Measurements from ENCODE around the gene SCRN2.

The SCRN2 gene

GRCh38 chr17:47884427-47884740 is 43.3 kb upstream of the SCRN2 start:
- H3K27me3 ChIP-seq (ENCODE audit: insufficient read depth, low read depth) = peaks cover 38% of the 10 kb centered on the region
- H3K36me3 ChIP-seq (ENCODE audit: insufficient read depth) = no peaks in the 10 kb centered on the region
- H2AFZ ChIP-seq (ENCODE audit: low read depth) = no peak overlapping the region
- H3K27ac ChIP-seq = no peak overlapping the region
- no peaks in the 10 kb centered on the region for H3K4me1 ChIP-seq (ENCODE audit: low read depth, poor library complexity, severe bottlenecking)
- TF ChIP-seq CTCF (conservative IDR thresholded peaks at IDR 0.05; ENCODE audit: low read depth, low read length) = no peak
- no peak overlapping the region for H3K4me2 ChIP-seq
- H3K79me2 ChIP-seq (ENCODE audit: insufficient read depth, low read depth) = no peaks in the 10 kb centered on the region
- no peak overlapping the region for H3K4me3 ChIP-seq (IDR thresholded peaks at IDR 0.05; ENCODE audit: insufficient read depth, low read depth, low read length)
- H3K9ac ChIP-seq = no peak overlapping the region
- H4K20me1 ChIP-seq (ENCODE audit: insufficient read depth) = no peaks in the 10 kb centered on the region

- Histone ChIP-seq H3K36me3 (ENCODE audit: insufficient read depth) (no peaks in the 10 kb centered on the region), H3K27ac (no peak overlapping the region), H3K4me3 (IDR thresholded peaks at IDR 0.05; ENCODE audit: insufficient read depth, low read depth, low read length) (no peak overlapping the region), H3K4me1 (ENCODE audit: low read depth, poor library complexity, severe bottlenecking) (no peaks in the 10 kb centered on the region), H3K79me2 (ENCODE audit: insufficient read depth, low read depth) (no peaks in the 10 kb centered on the region), H3K9ac (no peak overlapping the region), H4K20me1 (ENCODE audit: insufficient read depth) (no peaks in the 10 kb centered on the region), H3K4me2 (no peak overlapping the region), H2AFZ (ENCODE audit: low read depth) (no peak overlapping the region), H3K27me3 (ENCODE audit: insufficient read depth, low read depth) (peaks cover 44% of the 10 kb centered on the region)
- no peak for TF ChIP-seq CTCF (conservative IDR thresholded peaks at IDR 0.05; ENCODE audit: low read depth, low read length)
Observed at GRCh38 chr17:47883589-47884426, 42.7 kb upstream of the SCRN2 start.

GRCh38 chr17:47882695-47883588 is 41.9 kb upstream of the SCRN2 start:
- Histone ChIP-seq H3K79me2 (ENCODE audit: insufficient read depth, low read depth) (no peaks in the 10 kb centered on the region), H3K9ac (no peak overlapping the region), H4K20me1 (ENCODE audit: insufficient read depth) (no peaks in the 10 kb centered on the region), H3K36me3 (ENCODE audit: insufficient read depth) (no peaks in the 10 kb centered on the region), H3K27ac (no peak overlapping the region), H3K4me1 (ENCODE audit: low read depth, poor library complexity, severe bottlenecking) (no peaks in the 10 kb centered on the region), H3K4me3 (IDR thresholded peaks at IDR 0.05; ENCODE audit: insufficient read depth, low read depth, low read length) (no peak overlapping the region), H2AFZ (ENCODE audit: low read depth) (no peak overlapping the region), H3K27me3 (ENCODE audit: insufficient read depth, low read depth) (peaks cover 52% of the 10 kb centered on the region), H3K4me2 (no peak overlapping the region)
- no peak for TF ChIP-seq CTCF (conservative IDR thresholded peaks at IDR 0.05; ENCODE audit: low read depth, low read length)

GRCh38 chr17:47882247-47882646 is 41.2 kb upstream of the SCRN2 start:
- Histone ChIP-seq H3K4me3 (IDR thresholded peaks at IDR 0.05; ENCODE audit: insufficient read depth, low read depth, low read length) (no peak overlapping the region), H3K4me2 (no peak overlapping the region), H2AFZ (ENCODE audit: low read depth) (no peak overlapping the region), H4K20me1 (ENCODE audit: insufficient read depth) (no peaks in the 10 kb centered on the region), H3K36me3 (ENCODE audit: insufficient read depth) (no peaks in the 10 kb centered on the region), H3K79me2 (ENCODE audit: insufficient read depth, low read depth) (no peaks in the 10 kb centered on the region), H3K27ac (no peak overlapping the region), H3K27me3 (ENCODE audit: insufficient read depth, low read depth) (peaks cover 59% of the 10 kb centered on the region), H3K4me1 (ENCODE audit: low read depth, poor library complexity, severe bottlenecking) (no peaks in the 10 kb centered on the region), H3K9ac (no peak overlapping the region)
- no peak for TF ChIP-seq CTCF (conservative IDR thresholded peaks at IDR 0.05; ENCODE audit: low read depth, low read length)
